HG03354 (cell line): ENCODE measurements around the gene SPG21.

Experiments used
- ATAC-seq: cut with Tn5 transposase; IDR thresholded peaks from one replicate; pipeline ENCODE4 v1.9.1; 2021; ENCODE audit warnings: mild to moderate bottlenecking; ENCODE audit not compliant: unreplicated experiment, poor library complexity, severe bottlenecking

SPG21 gene

DNA sequence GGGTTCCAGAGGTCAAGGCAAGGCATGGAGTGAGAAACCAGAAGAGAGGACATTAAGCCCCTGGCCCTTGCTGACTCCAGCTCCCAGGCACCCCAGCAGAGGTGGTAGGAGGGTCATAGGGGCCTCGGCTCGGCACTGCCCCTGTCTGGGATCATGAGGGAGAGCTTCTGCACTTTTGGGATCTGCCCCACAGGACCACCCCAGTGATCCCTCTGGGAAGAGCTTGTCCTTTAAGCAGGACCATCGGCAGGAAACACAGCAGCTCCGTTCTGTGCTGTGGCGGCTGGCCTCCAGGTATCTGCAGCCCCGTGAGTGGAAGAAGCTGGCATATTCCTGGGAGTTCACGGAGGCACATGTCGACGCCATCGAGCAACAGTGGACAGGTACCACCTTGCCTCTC lies 42.5 kb downstream of the SPG21 start:
- no peak for ATAC-seq

DNA sequence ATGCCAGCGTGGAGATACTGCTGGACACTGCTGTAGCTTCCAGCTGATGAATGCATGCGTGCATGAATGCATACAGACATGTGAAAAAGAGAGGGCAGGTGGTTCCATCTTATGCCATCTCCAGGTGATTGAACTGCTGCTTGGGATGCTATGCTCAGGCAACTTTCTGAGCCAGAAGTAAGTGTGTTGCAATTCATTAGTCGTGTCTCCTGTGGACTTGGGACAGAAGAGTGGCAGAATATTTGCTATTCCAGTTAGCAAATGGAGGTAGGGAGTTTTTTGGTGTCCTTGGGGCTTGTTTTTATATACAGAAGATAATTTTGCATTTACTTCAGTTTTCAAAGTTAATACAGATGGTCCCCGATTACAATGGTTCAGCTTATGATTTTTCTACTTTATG lies 44.8 kb downstream of the SPG21 start:
- no peak for ATAC-seq

DNA sequence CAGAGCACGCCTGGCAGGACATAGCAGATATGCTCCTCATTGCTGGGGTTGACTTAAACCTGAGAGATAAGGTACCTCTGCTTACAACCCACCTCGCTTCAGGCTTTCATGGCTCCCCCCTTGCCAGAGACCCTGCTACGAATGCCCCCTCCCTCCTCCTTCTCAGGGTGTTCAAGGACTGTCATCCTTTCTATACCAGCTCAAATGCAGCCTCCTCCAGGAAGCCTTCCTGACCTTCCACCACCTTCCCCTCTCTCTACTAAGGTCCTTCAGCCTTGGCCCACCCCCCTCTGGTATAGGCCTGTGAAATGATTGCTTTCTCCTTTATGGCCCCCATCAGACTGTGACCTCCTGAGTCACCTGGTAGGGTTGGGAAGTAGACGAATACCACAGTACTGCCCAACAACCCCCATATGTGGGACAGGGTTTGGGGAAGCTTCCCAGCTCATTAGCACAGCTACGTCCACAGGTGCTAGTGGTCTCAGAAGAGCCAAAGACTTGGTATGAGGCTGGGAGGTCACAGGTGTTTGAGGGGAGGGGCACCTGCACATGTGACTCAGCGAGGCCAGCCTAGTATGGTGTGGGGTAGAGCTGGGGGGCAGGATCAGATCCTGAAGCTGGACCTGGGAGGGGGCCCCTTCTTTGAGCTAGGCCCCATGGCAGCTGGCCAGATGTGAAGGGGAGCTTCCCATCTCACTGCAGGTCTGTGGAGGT lies 46.0 kb downstream of the SPG21 start:
- no peak for ATAC-seq

DNA sequence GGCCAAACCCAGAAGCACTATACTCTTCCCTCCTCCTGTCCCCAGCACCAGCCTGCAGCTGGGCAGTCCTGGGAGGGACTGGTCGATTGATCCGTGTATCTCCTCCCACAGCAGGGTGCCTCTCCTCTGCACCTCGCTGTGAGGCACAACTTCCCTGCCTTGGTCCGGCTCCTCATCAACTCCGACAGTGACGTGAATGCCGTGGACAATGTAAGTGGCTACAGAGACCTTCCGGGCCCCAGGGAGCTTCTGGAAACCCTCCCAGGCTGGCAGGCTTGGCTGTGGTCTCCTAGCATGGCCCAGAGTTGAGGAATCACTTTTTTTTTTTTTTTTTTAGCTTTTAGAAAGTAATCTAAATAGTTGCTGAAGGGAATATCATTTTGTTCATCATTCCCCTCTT lies 47.4 kb downstream of the SPG21 start:
- no peak for ATAC-seq

DNA sequence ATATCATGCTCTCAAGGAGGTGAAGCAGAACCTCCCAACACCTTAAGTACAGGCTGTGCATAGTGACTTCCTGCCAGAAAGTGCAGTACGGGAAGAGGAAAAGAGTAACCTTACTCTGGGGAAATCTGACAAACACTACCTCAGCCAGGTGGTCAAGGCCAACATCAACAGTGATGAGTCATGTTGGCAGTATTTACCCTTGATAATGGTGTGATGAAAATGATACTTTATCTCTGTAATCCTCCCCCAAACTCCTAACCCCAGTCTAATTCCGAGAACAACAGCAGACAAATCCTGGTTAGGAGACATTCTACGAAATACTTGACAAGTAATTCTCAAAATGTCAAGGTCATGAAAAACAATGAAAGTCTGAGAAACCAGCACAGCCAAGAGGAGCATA lies 51.5 kb downstream of the SPG21 start:
- ATAC-seq = no peak

DNA sequence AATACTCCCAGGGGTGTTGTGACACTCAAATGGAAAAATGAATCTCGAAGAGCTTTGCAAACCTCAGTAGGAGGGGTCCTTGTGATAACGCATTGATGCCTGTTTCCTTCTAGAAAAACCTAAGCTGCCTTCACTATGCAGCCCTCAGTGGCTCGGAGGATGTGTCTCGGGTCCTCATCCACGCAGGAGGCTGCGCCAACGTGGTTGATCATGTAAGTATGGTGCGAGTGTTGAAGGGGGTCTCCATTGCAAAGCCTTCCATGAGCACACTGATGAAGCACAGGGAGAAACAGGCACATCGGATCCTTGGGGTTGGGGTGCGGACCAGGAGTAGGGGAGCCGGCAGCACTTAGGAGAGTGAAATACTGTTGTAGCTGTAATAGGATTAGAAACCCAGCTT lies 55.7 kb downstream of the SPG21 start:
- no peak for ATAC-seq

DNA sequence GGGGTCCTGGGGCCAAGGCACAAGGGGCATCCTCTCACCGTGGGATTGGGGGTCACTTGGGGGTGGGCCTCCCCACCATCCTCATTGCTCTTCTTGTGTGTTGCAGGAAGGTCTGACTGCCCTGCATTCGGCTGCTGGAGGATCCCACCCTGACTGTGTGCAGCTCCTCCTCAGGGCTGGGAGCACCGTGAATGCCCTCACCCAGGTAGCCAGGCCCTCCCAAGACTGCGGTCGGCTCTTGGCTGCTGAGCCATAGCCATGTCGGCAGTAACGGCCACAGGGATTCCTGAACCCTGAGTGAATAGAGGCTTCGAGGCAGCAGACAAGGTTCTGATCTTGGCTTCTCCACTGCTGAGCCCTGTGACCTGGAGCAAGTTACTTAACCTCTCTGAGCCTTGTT lies 58.3 kb downstream of the SPG21 start:
- no peak for ATAC-seq

DNA sequence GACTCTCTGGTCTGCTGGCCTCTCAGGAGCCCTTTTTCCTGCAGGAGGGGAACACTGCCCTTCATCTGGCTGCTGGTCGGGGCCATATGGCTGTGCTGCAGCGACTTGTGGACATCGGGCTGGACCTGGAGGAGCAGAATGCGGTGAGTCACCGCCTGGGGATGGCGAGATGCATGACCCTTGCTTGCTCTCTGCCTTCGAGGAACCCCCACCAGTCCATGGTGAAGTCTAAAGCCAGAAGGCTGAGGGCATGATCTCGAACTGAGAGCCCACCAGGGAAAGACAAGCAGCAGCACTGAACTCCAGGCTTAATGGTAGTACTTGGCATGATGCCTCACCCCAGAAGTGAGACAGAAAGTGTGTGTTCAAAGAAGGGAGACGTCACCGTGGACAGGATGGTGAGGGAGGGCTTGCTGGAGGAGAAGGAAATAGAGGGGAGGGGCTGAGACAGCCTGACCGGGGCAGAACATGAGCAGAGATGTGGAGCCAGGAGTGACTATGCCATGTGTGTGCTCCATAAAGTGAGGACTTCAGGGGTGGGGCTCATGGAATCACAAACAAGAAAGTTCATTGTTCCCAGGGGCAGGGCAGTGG lies 58.8 kb downstream of the SPG21 start:
- ATAC-seq = no peak

DNA sequence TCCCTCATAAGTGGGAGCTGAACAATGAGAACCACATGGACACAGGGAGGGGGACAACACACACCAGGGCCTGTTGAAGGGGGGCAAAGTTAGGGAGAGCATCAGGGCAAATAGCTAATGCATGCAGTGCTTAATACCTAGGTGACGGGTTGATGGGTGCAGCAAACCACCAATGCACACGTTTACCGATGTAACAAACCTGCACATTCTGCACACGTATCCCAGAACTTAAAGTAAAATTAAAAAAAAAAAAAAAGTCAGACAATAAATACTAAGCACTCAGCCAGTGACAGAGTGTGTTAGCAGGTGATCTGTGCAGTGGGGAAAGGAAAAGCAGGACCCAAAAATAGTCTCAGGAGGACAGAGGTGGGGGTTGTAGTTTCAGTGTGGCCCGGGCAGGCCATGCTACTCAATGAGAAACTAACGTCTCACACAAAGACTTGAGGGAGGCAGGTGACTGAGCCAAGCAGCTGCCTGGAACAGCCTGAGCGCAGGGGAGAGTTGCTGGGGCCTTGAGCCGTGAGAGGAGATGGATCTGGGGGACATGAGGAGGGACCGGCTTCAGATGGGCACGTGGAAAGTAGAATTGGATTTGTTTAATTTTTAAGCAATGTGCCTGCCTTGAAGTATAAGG lies 59.6 kb downstream of the SPG21 start:
- ATAC-seq = peak; percentile 67

DNA sequence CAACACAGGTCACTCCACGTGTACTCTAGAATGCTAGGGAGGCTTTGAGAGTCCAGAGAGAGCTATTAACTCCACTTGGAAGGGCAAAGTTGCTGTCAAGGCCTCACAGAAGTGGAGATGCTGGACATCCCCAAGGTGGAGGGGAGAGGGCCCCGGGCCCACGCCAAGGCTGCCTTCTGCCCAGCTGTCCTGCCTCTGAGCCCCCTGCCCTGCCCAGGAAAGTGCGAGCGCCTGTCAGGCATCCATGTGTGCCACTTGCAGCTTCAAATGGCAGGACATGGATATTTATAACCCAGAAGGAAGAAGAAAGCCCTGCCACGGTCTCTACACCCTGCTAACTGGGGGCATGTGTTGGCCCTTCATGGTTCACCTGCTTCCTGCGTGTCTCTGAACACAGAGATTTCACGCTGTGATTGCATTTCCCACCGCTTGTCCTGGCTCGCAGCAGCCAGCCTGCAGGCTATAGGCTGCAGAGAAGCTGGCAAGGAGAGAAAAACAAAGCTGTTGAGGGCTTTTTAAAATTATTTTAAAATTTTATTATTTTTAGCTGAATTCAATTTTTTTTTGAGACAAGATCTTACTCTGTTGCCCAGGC lies 61.0 kb downstream of the SPG21 start:
- ATAC-seq = no peak

DNA sequence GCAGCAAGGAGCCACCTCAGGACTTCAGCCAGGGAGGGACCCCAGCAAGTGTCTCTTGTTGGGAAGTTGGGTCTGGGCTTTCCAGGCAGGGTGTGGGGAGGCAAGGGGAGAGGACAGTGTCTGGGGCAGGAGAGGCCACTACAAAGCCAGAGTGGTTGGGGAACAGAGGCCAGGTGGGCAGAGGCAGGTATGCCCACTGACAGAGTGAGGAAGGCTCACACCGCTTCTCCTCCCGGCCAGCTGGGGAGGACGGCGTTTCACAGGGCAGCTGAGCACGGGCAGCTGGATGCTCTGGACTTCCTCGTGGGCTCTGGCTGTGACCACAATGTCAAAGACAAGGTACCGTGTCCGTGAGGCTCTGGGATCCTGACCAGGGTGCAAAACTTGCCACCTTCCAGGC lies 63.1 kb downstream of the SPG21 start:
- no peak for ATAC-seq

DNA sequence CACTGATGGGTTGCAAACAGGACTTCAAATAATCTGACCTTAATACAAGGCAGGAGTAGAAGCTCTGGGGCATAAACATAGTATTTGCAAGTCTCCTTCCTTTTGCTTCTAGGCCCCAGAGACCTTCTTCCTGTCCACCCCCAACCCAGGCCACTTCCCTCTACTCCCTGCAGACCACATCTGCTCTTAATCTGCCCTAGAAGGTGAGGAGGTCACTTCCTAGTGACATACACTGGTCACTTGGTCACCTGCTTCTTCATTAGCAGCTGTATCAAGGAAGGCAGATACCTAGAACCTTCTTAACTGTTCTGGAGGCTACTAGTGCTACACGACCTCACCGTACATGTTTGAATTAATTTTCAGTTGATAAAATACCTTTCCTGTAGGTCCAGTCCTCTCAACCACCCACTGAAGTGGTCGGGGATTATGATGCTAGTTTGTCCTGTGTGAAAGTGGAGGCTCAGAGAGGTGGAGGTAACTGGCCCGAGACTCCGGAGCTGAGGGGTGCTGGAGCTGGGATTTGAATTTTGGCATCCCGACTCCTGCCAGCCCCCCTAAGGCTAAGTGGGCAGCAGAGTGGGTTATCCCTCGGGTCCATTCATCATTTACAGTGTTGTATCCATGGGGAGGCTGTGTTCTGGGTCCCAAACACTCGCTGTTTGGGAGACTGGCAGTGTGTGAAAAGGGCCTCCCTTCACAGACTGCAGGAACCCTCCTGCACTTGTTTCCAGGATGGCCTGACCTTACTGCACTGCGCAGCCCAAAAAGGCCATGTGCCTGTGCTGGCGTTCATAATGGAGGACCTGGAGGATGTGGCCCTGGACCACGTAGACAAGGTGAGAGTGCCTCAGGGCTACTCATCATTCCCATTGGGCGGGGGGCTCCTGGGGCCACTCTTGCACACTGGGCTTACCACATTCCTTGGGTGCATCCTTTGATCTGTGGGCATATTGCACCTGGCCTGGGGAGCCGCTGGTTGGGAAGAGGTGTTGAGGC lies 64.1 kb downstream of the SPG21 start:
- ATAC-seq = no peak

DNA sequence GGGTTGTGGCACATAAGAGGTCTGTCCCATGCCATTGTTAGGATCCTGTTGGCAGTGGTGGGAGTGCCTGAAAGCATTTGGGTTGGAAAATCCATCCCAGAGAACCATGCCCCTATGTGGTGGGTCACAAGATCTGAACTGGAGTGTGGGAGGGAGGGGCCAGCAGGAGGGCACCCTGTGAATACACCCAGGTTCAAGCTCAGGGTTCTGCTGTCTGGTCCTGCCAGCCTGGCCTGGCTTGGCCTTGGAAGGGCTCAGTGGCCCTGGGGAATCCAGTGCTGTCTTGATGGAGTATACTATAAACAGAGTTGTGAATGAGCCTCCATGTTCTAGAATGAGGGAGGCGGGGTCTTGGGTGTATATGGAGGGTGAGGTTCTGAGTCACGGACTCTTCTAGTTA lies 66.2 kb downstream of the SPG21 start:
- ATAC-seq = no peak

DNA sequence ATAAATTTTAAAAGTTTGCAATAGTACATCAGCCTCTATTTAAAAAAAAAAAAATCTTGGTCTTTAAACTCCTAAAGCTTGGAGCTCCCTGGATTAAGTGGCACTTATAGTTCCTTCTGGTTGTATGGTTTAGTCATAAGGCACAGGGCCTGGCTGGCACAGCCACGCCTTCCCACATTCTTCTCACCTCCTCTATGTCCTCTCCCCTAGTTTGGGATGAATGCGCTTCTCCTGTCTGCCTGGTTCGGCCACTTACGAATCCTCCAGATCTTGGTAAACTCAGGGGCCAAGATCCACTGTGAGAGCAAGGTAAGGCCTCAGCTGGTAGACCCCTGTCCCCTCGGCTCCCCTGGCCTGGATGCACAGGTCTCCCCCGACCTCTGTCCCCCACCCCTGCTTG lies 68.0 kb downstream of the SPG21 start:
- ATAC-seq = no peak

DNA sequence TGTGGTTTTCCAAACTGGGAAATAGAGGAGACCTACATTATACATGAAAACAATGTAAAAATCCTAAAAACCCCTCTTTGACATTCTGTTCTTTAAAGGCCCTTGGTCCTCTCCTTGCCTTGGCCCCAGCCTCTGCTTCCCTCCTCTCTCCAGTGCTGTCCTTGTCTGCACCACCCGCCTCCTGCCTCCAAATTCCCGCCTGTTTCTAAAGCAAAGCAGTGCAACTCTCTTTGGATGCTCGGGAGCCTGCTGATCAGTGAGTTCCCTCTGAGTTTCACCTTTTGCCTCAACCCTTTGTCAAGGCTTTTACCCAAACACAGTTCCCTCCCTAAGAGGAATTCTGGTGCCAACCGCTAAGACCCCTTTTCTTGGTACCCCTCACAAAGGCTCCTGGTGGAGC lies 70.0 kb downstream of the SPG21 start:
- no peak for ATAC-seq

DNA sequence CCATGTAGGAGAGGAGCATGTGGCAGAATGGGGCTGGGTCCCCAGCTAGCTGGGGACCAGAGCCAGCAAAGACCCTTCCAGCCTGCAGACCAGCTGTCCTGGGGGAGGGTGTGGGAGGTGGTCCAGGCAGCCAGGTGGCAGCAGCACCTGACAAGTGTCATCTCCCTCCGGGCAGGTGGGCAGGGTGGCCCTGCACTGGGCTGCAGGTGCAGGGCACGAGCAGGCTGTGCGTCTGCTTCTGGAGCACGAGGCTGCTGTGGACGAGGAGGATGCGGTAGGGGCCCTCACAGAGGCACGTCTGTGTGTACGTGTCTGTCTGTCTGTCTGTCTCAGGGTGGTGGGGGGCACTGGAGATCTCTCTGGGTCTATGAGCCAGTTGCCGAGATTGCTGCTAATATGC lies 72.5 kb downstream of the SPG21 start:
- no peak for ATAC-seq

DNA sequence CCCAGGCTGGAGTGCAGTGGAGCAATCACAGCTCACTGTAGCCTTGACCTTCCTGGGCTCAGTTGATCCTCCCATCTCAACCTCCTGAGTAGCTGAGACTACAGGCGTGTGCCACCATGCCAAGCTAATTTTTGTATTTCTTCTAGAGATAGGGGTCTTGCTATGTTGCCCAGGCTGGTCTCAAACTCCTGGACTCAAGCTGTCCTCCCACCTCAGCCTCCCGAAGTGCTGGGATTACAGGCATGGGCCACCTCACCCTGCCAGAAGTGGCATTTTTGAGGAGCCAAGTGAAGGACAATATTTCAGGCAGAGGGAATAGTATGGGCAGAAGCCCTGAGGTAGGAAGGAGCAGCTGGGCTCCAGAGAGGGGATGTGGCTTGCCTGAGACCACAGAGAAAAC lies 73.3 kb downstream of the SPG21 start:
- ATAC-seq = no peak

DNA sequence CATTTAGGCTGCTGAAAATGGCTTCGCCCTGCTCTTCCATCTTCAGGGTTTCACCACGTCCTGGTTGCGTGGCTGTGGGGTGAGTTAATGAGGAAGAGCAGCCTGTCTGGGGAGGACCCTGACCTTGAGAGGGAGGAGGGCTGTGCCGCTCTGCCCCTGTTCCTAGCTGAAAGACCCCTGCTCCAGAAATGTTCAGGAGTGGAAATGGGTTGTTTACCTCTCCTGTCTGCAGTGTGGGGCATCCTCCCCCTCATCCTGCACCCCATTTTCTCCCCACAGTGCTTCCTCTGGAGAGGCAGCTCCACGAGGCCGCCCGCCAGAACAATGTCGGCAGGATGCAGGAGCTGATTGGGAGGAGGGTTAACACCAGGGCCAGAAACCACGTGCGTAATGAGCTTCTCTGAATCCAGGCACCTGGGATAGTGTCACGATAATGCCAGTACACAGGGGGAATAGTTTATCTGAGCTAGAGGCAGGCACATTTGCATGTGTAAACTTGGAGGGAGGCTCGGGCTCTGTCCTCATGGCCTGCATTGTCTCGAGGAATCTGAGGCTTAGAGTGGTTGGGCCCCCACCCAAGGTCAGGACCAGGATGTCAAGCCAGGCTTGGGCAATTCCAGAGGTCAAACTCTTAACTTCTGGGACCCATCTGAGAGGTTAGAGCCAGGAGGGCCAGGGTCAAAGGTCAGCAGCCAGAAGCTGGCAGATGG lies 74.0 kb downstream of the SPG21 start:
- no peak for ATAC-seq
